T-helper 22 cell (primary cell): ENCODE measurements around the gene C6orf132.

ENCODE experiments used
- DNase-seq: peaks from one replicate; pipeline ENCODE4 v3.0.0-alpha.2; 2020; ENCODE audit warnings: low read depth

Gene C6orf132

DNA sequence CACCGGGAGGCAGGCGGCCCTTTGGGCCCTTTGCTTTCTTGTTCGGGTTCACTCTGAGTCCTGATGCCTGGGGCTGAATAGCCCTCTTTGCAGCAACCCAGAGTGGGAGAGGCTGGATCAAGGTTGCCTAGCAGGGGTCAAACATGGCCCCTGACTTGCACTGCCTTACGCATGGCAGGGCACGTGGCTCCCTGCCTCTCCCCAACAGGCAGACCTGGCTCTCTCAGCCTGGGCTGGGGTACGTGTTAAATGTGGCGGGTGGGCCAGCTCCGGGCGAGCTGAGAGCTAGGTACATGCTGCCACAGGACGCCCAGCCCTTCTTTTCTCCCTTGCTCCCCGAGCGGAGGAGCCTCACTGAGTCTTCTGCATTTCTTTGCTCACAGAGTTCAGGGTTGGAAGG, 7.3 kb downstream of the C6orf132 start:
- DNase-seq: no peak

DNA sequence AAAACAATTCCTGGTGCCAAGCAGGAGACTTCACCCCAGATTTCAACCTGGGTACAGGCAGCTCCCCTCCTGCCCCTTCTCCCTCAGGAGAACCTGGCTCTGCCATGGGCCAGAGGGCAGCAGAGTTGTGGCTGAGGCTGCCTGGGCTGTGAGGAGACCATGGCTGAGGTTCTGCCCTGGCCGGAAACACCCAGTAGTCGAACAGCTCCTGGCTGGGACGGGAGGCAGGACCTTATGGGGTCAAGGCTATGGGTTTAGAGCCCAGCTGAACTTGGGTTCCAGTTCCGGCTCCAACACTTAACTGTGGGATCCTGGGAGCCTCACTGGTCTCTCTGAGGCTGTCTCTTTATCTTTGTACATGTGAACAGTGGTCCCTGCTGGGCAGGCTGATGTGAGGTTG, 8.5 kb downstream of the C6orf132 start:
- DNase-seq: no peak

DNA sequence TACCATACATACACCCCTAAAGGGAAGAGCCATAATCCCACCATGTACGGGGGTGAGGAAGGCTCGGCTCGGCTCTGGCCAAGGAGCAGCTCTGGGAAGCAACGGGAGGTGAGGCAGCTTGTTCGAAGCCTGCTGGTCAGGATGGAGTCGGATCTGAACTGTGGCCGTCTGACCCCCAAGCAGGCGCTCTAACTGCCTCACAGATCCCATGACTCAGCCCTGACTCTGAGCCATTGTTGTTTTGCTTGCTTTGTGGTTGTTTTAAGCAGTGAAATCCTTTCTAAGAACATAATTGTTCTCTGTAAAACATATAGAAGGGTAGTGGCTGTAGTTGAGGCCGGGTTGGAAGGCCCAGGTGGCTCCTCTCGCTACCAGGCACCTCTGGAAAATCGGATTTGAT, 10.9 kb downstream of the C6orf132 start:
- DNase-seq: no peak

DNA sequence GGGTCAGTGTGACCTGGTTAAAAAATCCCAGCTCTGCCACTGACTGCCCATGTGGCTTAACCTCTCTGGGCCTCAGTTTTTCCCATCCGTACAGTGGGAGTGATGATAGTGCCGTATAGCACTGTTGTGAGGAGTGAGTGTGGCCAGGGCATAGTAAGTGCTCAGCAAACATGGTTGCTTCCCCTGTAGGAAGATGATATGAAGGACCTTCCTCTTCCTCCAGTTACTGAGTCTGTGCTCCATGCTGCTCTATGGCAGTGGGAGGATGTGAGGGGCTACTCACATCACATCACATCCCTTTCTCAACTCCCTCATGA, 13.1 kb downstream of the C6orf132 start:
- DNase-seq: no peak

DNA sequence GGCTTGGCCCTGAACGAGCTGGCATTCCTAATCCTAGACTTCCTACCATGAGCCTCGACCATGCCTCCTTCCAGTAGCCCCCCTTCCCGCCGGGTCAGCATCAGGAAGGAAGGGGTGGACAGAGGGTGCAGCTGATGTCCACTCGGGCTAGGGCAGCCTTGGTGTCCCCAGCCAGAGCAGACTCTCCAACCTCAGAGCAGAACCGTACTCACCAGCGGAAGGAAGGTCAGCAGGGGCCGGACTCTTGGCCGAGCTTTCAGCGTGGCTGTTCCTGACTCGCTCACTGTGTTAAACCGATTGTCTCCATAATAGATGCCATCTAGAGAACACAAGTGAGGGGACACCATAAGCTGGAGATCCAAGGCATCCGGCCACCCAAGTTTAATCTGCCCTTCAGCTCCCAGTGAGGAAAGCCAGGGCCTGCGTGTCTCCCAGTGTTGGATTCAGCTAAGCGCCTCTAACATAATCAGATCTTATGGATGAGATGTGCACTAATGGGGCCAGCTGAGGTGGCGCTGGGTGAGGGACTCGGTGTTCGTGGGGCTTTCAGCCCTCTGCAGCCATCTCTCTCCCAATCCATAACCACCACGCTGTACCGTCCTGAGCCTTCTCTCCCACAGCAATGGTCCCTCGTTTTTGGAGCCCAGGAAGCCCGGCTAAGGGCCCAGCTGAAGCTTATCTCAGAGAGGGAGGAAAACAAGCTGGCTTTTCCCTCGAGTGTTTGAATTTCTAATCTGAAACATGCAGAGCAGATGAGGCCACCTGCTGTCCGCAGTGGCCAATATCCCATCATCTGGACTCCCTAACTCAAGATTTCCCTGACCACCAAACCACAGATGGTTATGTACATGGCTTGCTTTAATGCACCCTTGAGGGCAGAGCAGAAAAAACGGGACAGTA, 13.7 kb downstream of the C6orf132 start:
- DNase-seq: no peak

DNA sequence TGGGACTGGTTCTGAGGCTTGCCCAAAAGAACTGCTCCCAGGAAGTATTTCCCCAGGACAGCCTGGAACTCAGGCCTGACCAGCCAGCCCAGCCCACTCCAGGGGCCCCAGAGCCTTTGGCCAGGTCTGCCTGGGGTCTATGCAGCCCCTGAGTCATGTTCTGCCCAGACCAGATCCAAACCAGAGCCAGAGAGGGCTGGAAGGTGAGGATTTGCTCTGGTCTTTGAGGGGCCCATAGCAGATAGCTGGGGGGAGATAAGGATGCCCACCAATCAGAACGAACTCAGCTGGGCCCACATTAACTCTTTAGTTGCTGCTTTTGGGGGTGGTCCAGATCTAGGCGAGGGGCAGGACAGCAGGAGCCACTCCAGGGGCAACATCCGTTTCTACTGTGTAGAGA, 16.8 kb downstream of the C6orf132 start:
- DNase-seq: no peak

DNA sequence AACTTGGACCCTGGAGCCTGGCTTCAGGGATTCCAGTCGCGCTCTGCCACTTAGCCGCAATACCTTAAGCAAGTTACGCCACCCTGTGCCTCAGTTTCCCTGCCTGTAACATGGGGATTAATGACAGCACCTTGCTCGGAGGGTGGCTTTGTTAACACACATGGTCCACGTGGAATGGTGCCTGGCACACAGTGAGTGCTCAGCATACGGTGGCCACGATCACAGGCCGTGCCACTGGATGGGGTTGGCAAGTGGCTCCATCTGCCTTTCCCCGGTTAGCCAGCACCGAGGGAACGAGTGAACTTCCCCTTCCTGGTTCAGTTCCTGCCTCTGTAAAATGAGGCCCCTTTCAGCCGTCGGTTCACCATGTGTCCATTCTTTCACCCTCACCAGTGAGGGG, 17.2 kb downstream of the C6orf132 start:
- no peak for DNase-seq

DNA sequence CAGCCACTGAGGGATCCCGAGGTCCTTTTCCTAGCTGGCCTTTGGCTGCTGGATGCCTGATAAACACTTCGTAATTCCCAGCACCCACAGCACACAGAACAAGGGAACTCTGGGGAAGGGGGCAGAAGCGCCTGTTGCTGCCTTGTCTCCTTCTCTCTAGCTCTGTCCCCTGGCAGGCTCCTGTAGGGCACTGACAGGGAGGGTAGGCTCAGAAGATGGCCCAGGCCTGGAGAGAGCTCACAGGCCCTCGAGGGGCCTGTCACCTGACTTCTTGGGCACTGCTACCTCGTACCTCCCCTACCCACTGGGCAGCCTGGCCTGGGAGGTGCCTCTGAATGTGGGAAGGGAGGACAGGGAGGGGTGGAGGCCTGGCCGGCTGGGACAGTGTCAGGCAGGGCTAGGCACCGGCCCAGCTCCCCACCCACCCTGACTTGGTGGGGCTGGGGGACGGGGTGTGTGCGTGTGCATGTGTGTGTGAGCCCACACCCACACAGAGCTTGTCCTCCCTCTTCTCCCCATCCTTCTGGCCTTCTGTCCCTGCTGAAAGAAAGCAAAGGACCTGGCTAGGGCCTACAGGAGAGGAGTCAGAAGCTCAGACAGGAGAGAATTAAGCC, 18.1 kb downstream of the C6orf132 start:
- DNase-seq: no peak

DNA sequence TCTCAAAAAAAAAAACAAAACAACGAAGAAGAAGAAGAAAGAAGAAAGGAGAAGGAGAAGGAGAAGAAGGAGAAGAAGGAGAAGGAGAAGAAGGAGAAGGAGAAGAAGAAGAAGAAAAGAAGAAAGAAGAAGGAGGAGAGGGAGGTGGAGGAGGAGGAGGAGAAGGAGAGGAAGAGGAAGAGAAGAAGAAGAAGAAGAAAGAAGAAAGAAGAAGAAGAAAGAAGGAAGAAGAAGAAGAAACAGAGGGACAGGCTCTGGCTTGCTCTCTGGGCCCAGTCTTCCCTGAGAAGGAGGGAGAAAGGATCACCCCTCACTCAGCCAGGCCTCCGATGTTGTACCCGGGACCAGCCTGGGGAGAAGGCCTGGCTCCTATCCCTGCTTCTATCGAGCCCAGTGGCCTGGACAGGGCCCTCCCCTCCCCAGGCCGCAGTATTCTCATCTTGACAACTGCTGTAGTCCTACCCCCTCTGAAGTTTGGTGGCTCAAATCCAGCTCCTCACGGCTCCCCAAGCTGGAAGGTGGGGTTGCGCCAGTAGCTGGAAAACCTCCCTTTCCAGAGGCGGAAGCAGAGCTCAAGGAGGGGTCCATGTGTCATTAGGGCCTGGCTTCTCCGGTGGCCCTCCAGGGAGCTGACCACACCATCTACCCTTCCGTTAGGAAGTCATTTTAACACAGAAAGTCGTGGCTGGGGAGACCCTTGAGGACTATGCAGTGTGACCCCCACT, 18.9 kb downstream of the C6orf132 start:
- DNase-seq: no peak

DNA sequence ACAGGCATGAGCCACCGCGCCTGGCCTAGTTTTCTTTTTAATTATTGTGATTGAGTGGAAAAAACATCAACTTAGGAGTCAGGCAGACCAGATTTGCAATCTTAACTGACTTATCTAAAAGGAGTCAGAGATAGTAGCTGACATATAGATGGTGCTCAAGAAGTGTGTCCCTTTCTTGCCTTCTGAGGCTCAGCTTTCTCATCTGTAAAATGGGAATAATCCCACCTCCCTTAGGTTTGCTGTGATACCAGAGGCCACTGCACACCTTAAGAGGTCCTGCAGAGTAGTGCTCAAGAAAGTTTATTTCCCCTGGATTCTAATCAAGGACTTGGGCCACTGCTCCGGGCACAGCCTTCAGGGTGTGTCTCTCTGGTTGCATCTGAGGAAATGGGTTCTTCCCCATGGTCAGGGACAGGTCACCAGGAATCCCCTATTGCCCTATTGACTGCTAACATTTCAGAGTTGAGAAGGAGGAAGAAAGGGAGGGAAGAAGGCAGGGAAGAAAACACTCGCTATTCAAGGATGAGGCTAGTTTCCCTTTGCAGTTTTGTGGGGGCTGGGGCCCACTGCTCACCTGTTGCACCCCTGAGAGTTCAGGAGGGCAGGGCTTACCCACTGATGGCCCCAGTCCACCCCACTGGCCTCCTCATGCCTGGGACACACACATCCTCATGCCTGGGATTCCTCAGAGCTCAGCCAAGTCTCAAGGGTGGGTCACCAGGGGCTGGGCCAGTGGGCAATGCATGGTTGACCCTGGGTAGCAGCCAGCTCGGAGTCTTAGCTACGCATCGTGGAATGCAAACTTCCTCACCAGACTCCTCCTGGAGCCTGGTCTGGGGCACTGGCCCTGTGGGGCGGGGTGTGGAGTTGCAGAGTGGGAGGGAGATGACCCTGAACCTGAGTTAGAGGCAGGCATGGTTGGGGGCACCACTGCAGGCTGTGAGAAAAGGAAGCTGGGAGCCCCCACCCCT, 21.2 kb downstream of the C6orf132 start:
- no peak for DNase-seq

DNA sequence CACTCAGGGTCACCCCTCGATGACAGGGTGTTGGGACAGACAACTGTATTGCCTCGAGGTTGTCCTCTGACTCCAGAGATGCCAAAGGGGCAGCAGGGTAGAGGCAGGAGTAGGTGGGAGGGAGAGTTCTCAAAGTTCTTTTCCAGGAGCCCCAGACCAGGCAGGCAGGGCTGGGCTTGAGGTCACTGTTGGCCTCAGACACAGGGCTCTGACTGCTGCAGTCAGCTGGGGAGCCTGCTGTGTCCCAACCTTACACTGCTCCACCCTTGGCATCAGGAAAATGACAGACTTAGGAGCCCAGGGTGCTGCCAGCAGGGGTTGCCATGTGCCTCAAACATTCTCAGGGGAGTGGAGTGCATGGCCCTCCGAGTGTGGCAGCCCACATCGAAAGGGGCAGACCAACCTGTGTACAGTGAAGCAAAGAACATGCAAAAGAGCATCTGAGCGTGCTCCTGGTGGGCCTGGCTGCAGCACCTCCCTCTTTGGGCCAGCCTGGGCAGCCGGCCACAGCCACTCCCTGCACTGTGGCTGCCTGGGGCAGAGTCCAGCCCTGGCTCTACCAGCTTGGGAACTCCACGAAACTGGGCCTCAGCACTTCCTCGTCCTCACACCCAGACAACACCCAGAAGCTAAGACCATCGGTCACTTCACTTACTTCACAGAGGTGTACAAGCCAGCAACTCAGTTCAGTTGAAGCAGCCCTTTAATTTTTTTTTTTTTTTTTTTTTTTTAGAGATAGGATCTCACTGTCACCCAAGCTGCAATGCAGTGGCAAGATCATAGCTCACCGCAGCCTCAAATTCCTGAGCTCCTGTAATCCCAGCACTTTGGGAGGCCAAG, 24.0 kb downstream of the C6orf132 start:
- no peak for DNase-seq

DNA sequence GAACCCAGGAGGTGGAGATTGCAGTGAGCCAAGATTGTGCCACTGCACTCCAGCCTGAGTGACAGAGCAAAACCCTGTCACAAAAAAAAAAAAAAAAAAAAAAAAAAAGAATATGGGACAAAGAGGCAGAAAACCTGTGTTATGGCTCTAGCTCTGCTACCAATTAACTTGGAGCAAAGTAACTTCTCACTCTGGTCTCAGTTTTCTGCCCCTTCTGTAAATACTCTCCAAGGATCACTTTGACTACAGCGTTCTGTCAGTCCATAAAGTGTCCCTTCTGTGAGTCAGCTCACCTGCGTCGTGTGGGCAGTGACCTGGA, 24.6 kb downstream of the C6orf132 start:
- no peak for DNase-seq

DNA sequence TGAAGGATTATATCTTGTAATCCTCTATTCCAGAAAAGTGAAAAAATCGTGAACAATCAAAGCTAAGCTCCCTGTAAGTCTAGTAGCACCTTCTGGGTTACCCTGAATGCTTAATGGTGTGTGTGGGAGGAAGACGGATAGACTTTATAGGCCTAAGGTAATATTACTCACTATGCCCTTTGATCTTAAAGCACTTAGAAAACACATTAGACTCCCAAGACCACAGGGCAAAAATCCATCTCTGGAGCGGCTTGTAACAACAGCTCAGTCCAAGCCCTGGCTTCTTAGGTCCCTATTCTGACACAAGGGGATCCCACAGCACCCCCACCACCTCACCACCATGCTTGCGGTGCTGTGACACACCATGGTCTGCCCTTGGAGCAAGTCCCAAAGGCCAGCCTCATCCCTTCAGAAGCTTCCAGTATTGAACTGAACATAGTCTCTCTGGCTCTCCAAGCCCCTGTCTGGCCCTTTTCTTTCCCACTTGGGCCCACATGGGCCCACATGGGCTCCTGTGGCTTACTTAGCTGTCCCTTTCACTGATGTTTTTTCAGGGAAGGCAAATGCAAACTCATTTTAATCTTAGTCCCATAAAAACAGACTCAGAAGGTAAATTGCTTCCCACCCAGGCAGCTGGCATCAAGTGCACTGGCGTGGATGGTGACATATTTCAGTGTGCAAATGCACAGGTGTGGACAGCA, 28.3 kb downstream of the C6orf132 start:
- DNase-seq: no peak

DNA sequence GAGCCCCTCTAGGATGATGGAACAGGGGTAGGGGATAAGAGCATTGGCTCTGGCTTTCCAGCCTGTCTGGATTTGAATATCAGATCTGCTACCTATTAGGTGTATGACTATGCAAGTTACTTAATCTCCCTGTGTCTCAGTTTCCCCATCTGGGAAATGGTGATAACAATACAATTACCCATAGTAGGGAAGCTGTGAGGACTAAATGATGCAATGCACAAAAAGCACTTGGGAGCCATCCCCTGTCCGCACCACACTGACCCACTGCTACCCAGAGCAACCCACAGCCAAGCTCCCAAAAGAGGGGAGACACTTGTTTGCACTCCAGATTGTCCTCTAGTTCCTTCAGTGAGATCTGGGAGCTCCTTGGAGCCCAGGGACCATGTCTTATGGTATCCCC, 30.1 kb downstream of the C6orf132 start:
- DNase-seq: no peak

DNA sequence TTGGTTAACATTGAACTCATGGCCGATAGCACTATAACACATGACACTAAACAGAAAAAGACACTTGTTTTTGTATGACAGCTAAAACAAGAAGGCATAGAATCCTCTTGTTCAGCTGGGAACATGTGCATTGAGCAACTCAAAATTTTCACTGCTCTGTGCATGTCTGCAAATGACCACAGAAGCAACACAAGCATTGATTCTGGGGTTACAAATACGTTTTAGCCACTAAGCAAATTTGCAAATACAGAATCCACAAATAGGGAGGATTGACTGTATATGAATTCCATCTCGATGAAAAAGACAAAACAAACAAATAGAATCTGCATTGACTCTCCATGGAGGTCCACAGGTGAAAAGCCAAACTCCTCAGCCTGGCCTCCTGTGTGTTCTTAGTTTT, 31.7 kb downstream of the C6orf132 start:
- DNase-seq: no peak

DNA sequence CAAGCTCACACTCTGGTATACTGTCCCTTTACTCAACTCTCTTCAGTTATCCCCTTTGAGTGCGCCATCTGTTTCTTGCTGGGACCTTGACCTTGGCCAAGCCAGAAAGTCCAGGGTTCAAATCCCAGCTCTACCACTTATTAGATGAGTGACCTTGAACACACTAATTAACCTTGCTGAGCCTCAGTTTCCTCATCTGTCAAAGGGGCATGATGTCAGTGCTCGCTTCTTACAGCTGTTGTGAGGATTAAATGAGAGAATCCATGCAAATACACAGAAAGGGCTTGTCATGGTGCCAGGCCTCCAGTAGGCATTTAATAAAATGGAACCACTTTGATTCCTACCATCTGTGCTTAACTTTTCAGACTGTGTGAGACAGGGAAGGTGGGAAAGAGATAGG, 34.3 kb downstream of the C6orf132 start:
- DNase-seq: no peak

DNA sequence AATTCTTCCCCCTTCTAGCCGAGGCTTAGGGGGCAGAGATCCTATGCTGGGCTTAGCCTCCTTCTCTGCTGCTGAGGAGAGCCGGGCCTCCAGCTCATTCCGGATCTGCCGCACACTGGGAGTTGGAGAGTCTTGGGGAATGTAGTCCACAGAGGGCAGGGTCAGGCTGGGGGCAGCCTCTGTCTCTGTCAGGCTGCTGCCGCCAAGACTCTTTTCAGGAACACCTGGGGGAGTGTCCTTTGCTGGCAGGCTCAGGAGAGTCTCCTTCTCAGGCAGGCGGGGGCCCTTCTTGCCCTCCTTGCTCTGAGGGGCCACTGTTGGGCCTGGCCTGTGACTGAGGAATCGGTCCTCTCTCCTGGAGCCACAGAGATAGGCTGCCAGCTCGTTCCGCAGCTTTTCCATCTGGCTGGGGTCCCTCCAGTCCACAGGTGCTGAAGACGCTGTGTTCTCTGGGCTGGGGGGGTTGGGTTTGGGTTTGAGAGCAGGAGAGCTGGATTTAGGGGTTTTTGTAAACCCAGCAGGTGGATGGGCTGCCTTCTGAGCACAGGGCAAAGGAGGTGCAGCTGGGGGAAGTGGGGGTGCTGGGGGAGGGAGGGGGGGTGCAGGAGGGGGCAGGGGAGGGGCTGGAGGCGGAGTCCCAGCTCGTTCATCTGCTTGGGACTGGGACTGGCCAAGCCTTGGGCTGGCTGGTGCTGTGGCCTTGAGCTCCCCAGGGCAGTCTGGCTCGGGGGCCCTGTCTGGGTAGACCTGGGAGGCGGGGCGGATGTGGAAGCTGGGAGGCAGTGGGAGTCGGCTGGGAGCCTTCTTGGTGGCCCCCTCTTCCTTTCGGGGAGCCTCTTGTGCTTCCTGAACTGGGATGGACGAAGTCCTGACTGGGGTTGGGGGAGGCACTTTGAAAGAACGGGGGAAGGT, 36.1 kb downstream of the C6orf132 start:
- no peak for DNase-seq

DNA sequence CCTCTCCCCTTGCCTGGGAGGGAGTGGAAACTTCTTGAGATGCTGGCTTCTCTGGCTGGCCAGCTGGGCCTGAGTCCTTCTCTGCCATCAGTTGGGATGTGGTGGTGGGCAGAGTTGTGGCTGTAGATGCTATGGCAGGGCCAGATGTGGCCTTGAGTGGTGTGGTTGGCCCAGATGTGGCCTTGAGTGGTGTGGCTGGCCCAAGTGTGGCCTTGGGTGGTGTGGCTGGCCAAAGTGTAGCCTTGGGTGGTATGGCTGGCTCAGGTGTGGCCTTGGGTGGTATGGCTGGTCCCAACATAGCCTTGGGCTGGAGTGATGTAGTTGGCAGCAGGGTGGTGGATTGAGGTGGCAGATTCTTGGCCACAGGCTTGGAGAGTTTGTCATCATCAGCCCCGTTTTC, 36.7 kb downstream of the C6orf132 start:
- DNase-seq: no peak

DNA sequence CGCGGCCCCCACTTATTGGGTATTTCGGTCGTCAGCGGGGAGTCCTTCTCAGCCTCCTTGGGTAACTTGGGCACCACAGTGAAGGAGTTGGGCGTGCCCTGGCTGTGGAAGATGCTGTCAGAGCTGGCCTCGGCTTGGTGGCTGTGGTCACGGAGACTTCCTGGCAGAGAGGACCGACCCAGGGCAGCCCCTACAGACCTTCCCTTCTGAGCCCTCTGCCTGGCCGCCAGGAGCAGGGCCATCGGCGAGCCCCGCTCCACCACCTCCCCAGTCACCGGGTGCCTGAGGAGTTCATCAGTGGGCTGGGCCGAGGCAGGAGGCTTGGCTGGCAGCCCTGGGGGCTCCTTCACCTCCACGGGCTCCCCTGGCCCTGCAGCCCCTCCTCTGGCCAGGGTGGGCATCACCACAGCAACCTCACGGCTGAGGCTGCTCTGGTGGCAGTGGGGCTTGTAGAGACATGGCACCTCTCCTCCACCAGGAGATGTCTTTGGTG, 37.2 kb downstream of the C6orf132 start:
- DNase-seq: no peak

DNA sequence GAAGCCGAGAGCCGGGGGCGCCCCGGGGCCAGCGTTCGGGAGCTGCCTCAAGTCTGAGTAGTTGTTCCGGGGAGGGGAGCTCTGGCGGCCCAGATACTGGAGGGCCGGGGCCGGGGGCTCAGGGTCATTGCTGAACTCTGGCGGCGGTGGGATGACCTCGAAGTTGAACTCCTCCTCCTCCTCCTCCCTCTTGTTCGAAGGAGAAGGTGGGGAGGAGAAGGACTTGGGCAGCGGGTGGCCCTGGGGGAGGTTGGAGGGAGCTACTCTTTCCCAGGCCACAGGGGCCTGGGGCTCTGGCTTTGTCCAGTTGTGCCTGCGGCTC, 37.7 kb downstream of the C6orf132 start:
- DNase-seq: no peak
